Astrocyte (in vitro differentiated cells and primary cell): ENCODE results near the gene ABI1. TPM values are rescaled to one million over a fixed set of nuclear protein-coding genes. Genes with fewer than 3 reads are reported as not detected.

Source experiments
- DNase-seq: peaks from one replicate; pipeline ENCODE4 v3.0.0-alpha.2; 2010; ENCODE audit warnings: low read depth
- FAIRE-seq: peaks from 2 replicates; lab custom pipeline; 2011; peaks lifted over from hg19 to GRCh38; lab: Jason Lieb, UNC
- H2AFZ ChIP-seq: 2 replicates; pipeline ENCODE4 v1.6.0; 2012; ENCODE audit warnings: low read depth, low read length, inconsistent platforms
- H3K27ac ChIP-seq: 2 replicates; pipeline ENCODE4 v1.5.1; 2011; ENCODE audit warnings: low read depth, low read length, inconsistent platforms
- H3K27me3 ChIP-seq: 2 replicates; pipeline ENCODE4 v1.6.0; 2011; ENCODE audit warnings: low read length, inconsistent platforms; ENCODE audit not compliant: insufficient read depth
- H3K36me3 ChIP-seq: 2 replicates; pipeline ENCODE4 v1.5.1; 2011; ENCODE audit warnings: low read length, inconsistent platforms; ENCODE audit not compliant: insufficient read depth
- H3K4me1 ChIP-seq: 2 replicates; pipeline ENCODE4 v1.5.1; 2011; ENCODE audit warnings: low read length, inconsistent platforms; ENCODE audit not compliant: insufficient read depth
- H3K4me2 ChIP-seq: 2 replicates; pipeline ENCODE4 v1.6.0; 2012; ENCODE audit warnings: low read length, inconsistent platforms
- H3K4me3 ChIP-seq: 2 replicates; pipeline ENCODE4 v1.5.1; 2011; ENCODE audit warnings: low read depth, mild to moderate bottlenecking, low read length, inconsistent platforms; ENCODE audit not compliant: insufficient read depth
- H3K79me2 ChIP-seq: 2 replicates; pipeline ENCODE4 v1.6.0; 2012; ENCODE audit warnings: mild to moderate bottlenecking, low read length, inconsistent platforms; ENCODE audit not compliant: insufficient read depth
- H3K9ac ChIP-seq: 2 replicates; pipeline ENCODE4 v1.6.0; 2012; ENCODE audit warnings: mild to moderate bottlenecking, low read length, inconsistent platforms
- H3K9me3 ChIP-seq: 2 replicates; pipeline ENCODE4 v1.5.1; 2012; ENCODE audit warnings: low read depth, mild to moderate bottlenecking, low read length, inconsistent platforms; ENCODE audit not compliant: insufficient read depth
- H4K20me1 ChIP-seq: 2 replicates; pipeline ENCODE4 v1.6.0; 2012; ENCODE audit warnings: low read length, inconsistent platforms; ENCODE audit not compliant: insufficient read depth
- H3K27ac Mint-ChIP-seq: one replicate; pipeline ENCODE4 v1.8.0; 2021; ENCODE audit warnings: mild to moderate bottlenecking, mixed read lengths; ENCODE audit not compliant: unreplicated experiment
- H3K27me3 Mint-ChIP-seq: one replicate; pipeline ENCODE4 v1.8.0; 2021; ENCODE audit warnings: low read depth, mixed read lengths; ENCODE audit not compliant: unreplicated experiment
- H3K36me3 Mint-ChIP-seq: one replicate; pipeline ENCODE4 v1.8.0; 2021; ENCODE audit warnings: low read depth, mixed read lengths; ENCODE audit not compliant: unreplicated experiment
- H3K4me1 Mint-ChIP-seq: one replicate; pipeline ENCODE4 v1.8.0; 2021; ENCODE audit warnings: low read depth, mixed read lengths; ENCODE audit not compliant: unreplicated experiment
- H3K4me3 Mint-ChIP-seq: one replicate; pipeline ENCODE4 v1.8.0; 2021; ENCODE audit warnings: mild to moderate bottlenecking, moderate library complexity, mixed read lengths; ENCODE audit not compliant: unreplicated experiment
- H3K9me3 Mint-ChIP-seq: one replicate; pipeline ENCODE4 v1.8.0; 2021; ENCODE audit warnings: mild to moderate bottlenecking, mixed read lengths; ENCODE audit not compliant: unreplicated experiment
- CTCF ChIP-seq: IDR thresholded peaks from 2 replicates; pipeline ENCODE4 v1.5.1; 2011; ENCODE audit warnings: low read depth, mild to moderate bottlenecking, inconsistent platforms, low read length, moderate library complexity; ENCODE audit not compliant: insufficient read depth
- EZH2 ChIP-seq: IDR thresholded peaks from 2 replicates; pipeline ENCODE4 v1.6.1; 2012; ENCODE audit warnings: mild to moderate bottlenecking, low read length, inconsistent platforms; ENCODE audit not compliant: insufficient read depth
- total RNA-seq: library from RNA; stranded (reverse); gene quantifications from 2 replicates; pipeline ENCODE4 v1.2.1, GENCODE V29; 2021

Gene ABI1
- total RNA-seq, 1 donor from 2014 or later: 65.1 TPM

- Mint-ChIP-seq H3K4me1 (peaks cover 35% of the 10 kb centered on the region), H3K27me3 (no peaks in the 10 kb centered on the region), H3K27ac (no peak overlapping the region), H3K4me3 (no peak overlapping the region), H3K9me3 (no peaks in the 10 kb centered on the region), H3K36me3 (peaks cover 9% of the 10 kb centered on the region)
- no peaks in the 10 kb centered on the region for H3K9me3 ChIP-seq
- no peak for FAIRE-seq
- TF ChIP-seq EZH2 (no peak), CTCF (no peak)
- H3K36me3 ChIP-seq: no peaks in the 10 kb centered on the region
- H2AFZ ChIP-seq: no peak overlapping the region
- H3K9ac ChIP-seq: no peak overlapping the region
- no peak overlapping the region for H3K27ac ChIP-seq
- H3K4me1 ChIP-seq: no peaks in the 10 kb centered on the region
- peaks cover 100% of the 10 kb centered on the region for H3K79me2 ChIP-seq
- no peak overlapping the region for H3K4me2 ChIP-seq
- no peaks in the 10 kb centered on the region for H3K27me3 ChIP-seq
- peaks cover 94% of the 10 kb centered on the region for H4K20me1 ChIP-seq
- no peak for DNase-seq
- H3K4me3 ChIP-seq: no peak overlapping the region
Measured at GRCh38 chr10:26801831-26802230, 58.9 kb downstream of the ABI1 start.

GRCh38 chr10:26801274-26801673, 59.5 kb downstream of the ABI1 start:
- Histone ChIP-seq H3K4me1 (no peaks in the 10 kb centered on the region), H3K9ac (no peak overlapping the region), H2AFZ (no peak overlapping the region), H3K27ac (no peak overlapping the region), H3K4me2 (no peak overlapping the region), H4K20me1 (peaks cover 94% of the 10 kb centered on the region), H3K4me3 (no peak overlapping the region), H3K79me2 (peaks cover 100% of the 10 kb centered on the region), H3K36me3 (no peaks in the 10 kb centered on the region), H3K9me3 (no peaks in the 10 kb centered on the region), H3K27me3 (no peaks in the 10 kb centered on the region)
- H3K27me3 Mint-ChIP-seq: no peaks in the 10 kb centered on the region
- no peaks in the 10 kb centered on the region for H3K9me3 Mint-ChIP-seq
- H3K27ac Mint-ChIP-seq: no peak overlapping the region
- TF ChIP-seq CTCF (no peak), EZH2 (no peak)
- FAIRE-seq (no peak), DNase-seq (no peak)
- no peak overlapping the region for H3K4me3 Mint-ChIP-seq
- H3K36me3 Mint-ChIP-seq: peaks cover 9% of the 10 kb centered on the region
- H3K4me1 Mint-ChIP-seq: peaks cover 35% of the 10 kb centered on the region

- H3K79me2 ChIP-seq: peaks cover 100% of the 10 kb centered on the region
- peaks cover 92% of the 10 kb centered on the region for H4K20me1 ChIP-seq
- H3K4me2 ChIP-seq: no peak overlapping the region
- Mint-ChIP-seq H3K27ac (no peak overlapping the region), H3K9me3 (no peaks in the 10 kb centered on the region), H3K4me3 (no peak overlapping the region), H3K27me3 (no peaks in the 10 kb centered on the region), H3K4me1 (peaks cover 29% of the 10 kb centered on the region), H3K36me3 (peaks cover 12% of the 10 kb centered on the region)
- no peak overlapping the region for H2AFZ ChIP-seq
- no peak for TF ChIP-seq CTCF
- H3K4me3 ChIP-seq: no peak overlapping the region
- H3K4me1 ChIP-seq: no peaks in the 10 kb centered on the region
- H3K27me3 ChIP-seq: no peaks in the 10 kb centered on the region
- H3K9ac ChIP-seq: no peak overlapping the region
- no peaks in the 10 kb centered on the region for H3K36me3 ChIP-seq
- DNase-seq (no peak), FAIRE-seq (no peak)
- H3K9me3 ChIP-seq: no peaks in the 10 kb centered on the region
- no peak overlapping the region for H3K27ac ChIP-seq
Measured at GRCh38 chr10:26800468-26800867, 60.3 kb downstream of the ABI1 start.
